Measurements from ENCODE around the gene ARSI.

ARSI gene

GRCh38 chr5:150266871-150267291 is 35.8 kb downstream of the ARSI start:
- Histone ChIP-seq H3K9me3 (ENCODE audit: control insufficient read depth, insufficient read depth, low read depth, low read length) (no peaks in the 10 kb centered on the region), H3K27ac (ENCODE audit: extremely low read depth, low read depth, low read length) (no peak overlapping the region), H3K36me3 (ENCODE audit: control insufficient read depth in 2 of 2, insufficient read depth in 1 of 2, low read length in 2 of 2) (no peaks in the 10 kb centered on the region), H3K4me1 (ENCODE audit: control insufficient read depth, insufficient read depth, low read length) (no peaks in the 10 kb centered on the region), H3K4me3 (ENCODE audit: low read depth, low read length) (no peak overlapping the region)
- ChIA-PET CTCF (interaction anchor here (0.9 to 1.6 kb wide), 3 partner anchors 16 to 86 kb away, joined by 3 to 11 read pairs (median 3); no protein-coding TSS in a partner anchor), POLR2A (no interaction called here)
- TF ChIP-seq ZNF2 (tag by site-specific recombination; IDR thresholded peaks at IDR 0.05) (no peak), GLIS2 (tag by site-specific recombination; IDR thresholded peaks at IDR 0.05) (peak; percentile 48; the same call in 1 of the 2 replicates), ZNF302 (tag by site-specific recombination; IDR thresholded peaks at IDR 0.05; ENCODE audit: low read depth) (no peak), ZBTB49 (tag by site-specific recombination; IDR thresholded peaks at IDR 0.05; ENCODE audit: low read depth) (no peak), ZNF555 (tag by site-specific recombination; conservative IDR thresholded peaks at IDR 0.05) (no peak)

GRCh38 chr5:150265870-150266383 is 36.8 kb downstream of the ARSI start:
- H3K4me1 ChIP-seq (ENCODE audit: control insufficient read depth, insufficient read depth, low read length) = no peaks in the 10 kb centered on the region
- CTCF ChIA-PET = interaction anchor here (0.9 to 1.6 kb wide), 3 partner anchors 17 to 87 kb away, joined by 3 to 11 read pairs (median 3); no protein-coding TSS in a partner anchor
- POLR2A ChIA-PET = no interaction called here
- no peaks in the 10 kb centered on the region for H3K36me3 ChIP-seq (ENCODE audit: control insufficient read depth in 2 of 2, insufficient read depth in 1 of 2, low read length in 2 of 2)
- no peak overlapping the region for H3K4me3 ChIP-seq (ENCODE audit: low read depth, low read length)
- no peaks in the 10 kb centered on the region for H3K9me3 ChIP-seq (ENCODE audit: control insufficient read depth, insufficient read depth, low read depth, low read length)
- no peak overlapping the region for H3K27ac ChIP-seq (ENCODE audit: extremely low read depth, low read depth, low read length)
- peak; percentile 69 for TF ChIP-seq ZIC2 (tag by site-specific recombination; IDR thresholded peaks at IDR 0.05)
- TF ChIP-seq ZNF292 (tag by site-specific recombination; IDR thresholded peaks at IDR 0.05; ENCODE audit: borderline replicate concordance, low read depth) = no peak

GRCh38 chr5:150264667-150265603 is 37.8 kb downstream of the ARSI start:
- CTCF ChIA-PET = interaction anchor here (0.6 to 1.6 kb wide), 2 partner anchors 86 to 274 kb away, joined by 3 to 11 read pairs; no protein-coding TSS in a partner anchor
- Histone ChIP-seq H3K4me1 (ENCODE audit: control insufficient read depth, insufficient read depth, low read length) (no peaks in the 10 kb centered on the region), H3K36me3 (ENCODE audit: control insufficient read depth in 2 of 2, insufficient read depth in 1 of 2, low read length in 2 of 2) (no peaks in the 10 kb centered on the region), H3K27ac (ENCODE audit: extremely low read depth, low read depth, low read length) (no peak overlapping the region), H3K9me3 (ENCODE audit: control insufficient read depth, insufficient read depth, low read depth, low read length) (no peaks in the 10 kb centered on the region), H3K4me3 (ENCODE audit: low read depth, low read length) (no peak overlapping the region)
- POLR2A ChIA-PET = no interaction called here
- TF ChIP-seq ZFHX2 (tag by site-specific recombination; conservative IDR thresholded peaks at IDR 0.05) = peak; percentile 87
- TF ChIP-seq ZNF76 (tag by site-specific recombination; IDR thresholded peaks at IDR 0.05; ENCODE audit: borderline replicate concordance, low read depth) = no peak
- TF ChIP-seq ZNF768 (tag by site-specific recombination; IDR thresholded peaks at IDR 0.05) = no peak
- no peak for TF ChIP-seq ZNF292 (tag by site-specific recombination; IDR thresholded peaks at IDR 0.05; ENCODE audit: borderline replicate concordance, low read depth)
- TF ChIP-seq BCL11B (tag by site-specific recombination; IDR thresholded peaks at IDR 0.05; ENCODE audit: low read depth) = no peak
- no peak for TF ChIP-seq WT1 (tag by site-specific recombination; IDR thresholded peaks at IDR 0.05)
- peak; percentile 82 for TF ChIP-seq EGR2 (tag by site-specific recombination; IDR thresholded peaks at IDR 0.05; ENCODE audit: low read depth)
- TF ChIP-seq ZIC2 (tag by site-specific recombination; IDR thresholded peaks at IDR 0.05) = peak; percentile 94

Measured in HEK293 (cell line).